Keratinocyte (primary cell): Measurements from ENCODE around the gene SLC6A3.

Source experiments
- EZH2 ChIP-seq: IDR thresholded peaks from one replicate; pipeline ENCODE4 v1.6.1; 2012; ENCODE audit warnings: inconsistent platforms, mild to moderate bottlenecking, low read length, moderate library complexity
- TF ChIP-seq, protein P1 (sequence below), 3 experiments: IDR thresholded peaks in 1 of 3; conservative IDR thresholded peaks in 1 of 3; optimal IDR thresholded peaks in 1 of 3; 2 replicates in 2 of 3; 3 replicates in 1 of 3; pipeline versions ENCODE3 to v1.5.1; 2011; ENCODE audit warnings: low read length in 3 of 3, mild to moderate bottlenecking in 3 of 3, moderate library complexity in 2 of 3, control low read depth in 1 of 3, inconsistent platforms in 1 of 3; ENCODE audit not compliant: insufficient read depth in 2 of 3; ENCODE audit errors: extremely low read depth in 1 of 3

DNA sequence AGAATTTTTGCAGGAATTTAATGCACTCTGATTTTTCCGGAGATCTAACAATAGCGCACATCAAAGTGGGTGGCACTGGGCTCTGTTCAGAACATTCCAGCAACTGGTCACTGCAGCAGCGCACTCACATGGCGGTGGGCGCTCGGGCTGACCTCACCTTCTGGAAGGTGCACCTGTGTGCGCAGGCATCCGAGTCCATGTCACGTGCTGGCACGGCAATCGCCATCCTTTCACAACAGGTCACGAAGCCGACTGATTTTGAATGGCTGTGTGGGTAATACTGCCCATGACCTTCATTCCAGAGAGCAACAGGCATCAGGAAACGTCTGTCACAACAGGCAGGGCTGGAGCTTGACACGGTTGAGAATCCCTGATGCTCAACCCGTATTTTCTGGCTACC is 81.7 kb downstream of the SLC6A3 start:
- TF ChIP-seq, protein P1, sequence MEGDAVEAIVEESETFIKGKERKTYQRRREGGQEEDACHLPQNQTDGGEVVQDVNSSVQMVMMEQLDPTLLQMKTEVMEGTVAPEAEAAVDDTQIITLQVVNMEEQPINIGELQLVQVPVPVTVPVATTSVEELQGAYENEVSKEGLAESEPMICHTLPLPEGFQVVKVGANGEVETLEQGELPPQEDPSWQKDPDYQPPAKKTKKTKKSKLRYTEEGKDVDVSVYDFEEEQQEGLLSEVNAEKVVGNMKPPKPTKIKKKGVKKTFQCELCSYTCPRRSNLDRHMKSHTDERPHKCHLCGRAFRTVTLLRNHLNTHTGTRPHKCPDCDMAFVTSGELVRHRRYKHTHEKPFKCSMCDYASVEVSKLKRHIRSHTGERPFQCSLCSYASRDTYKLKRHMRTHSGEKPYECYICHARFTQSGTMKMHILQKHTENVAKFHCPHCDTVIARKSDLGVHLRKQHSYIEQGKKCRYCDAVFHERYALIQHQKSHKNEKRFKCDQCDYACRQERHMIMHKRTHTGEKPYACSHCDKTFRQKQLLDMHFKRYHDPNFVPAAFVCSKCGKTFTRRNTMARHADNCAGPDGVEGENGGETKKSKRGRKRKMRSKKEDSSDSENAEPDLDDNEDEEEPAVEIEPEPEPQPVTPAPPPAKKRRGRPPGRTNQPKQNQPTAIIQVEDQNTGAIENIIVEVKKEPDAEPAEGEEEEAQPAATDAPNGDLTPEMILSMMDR (optimal IDR thresholded peaks at IDR 0.05 in 1 of 3, IDR thresholded peaks at IDR 0.05 in 1 of 3, conservative IDR thresholded peaks at IDR 0.05 in 1 of 3; ENCODE audit: extremely low read depth in 1 of 3, insufficient read depth in 2 of 3, low read length in 3 of 3) = no peak
- no peak for TF ChIP-seq EZH2
